RWPE2 (cell line): Measurements from ENCODE around the gene OR51S1.
"Not testable (repeated sequence)": the region's sequence is repeated elsewhere in the genome, so short reads cannot be mapped to it uniquely, and the experiment has no call there.

Experiments used
- ATAC-seq: fragments of 200-7000 bp; cut with Tn5 transposase; 3 replicates; pipeline ENCODE4 v1.9.1; 2021; ENCODE audit warnings: low read depth
- DNase-seq: peaks from one replicate; pipeline ENCODE4 v3.0.0-alpha.2; 2020; ENCODE audit warnings: low spot score
- H3K27ac ChIP-seq: fragments of 450-650 bp; 2 replicates; pipeline ENCODE4 v1.5.1; 2017; ENCODE audit warnings: mild to moderate bottlenecking; ENCODE audit not compliant: poor library complexity, severe bottlenecking
- H3K27me3 ChIP-seq: fragments of 250-450 bp; sonication (Bioruptor Pico); 2 replicates; pipeline ENCODE4 v1.5.1; 2021; ENCODE audit warnings: mild to moderate bottlenecking, moderate library complexity; ENCODE audit not compliant: insufficient read depth, poor library complexity, severe bottlenecking
- H3K36me3 ChIP-seq: fragments of 250-450 bp; sonication (Bioruptor Pico); 2 replicates; pipeline ENCODE4 v1.5.1; 2020; ENCODE audit warnings: low read depth, mild to moderate bottlenecking, moderate library complexity
- H3K4me1 ChIP-seq: fragments of 250-450 bp; sonication (Bioruptor Pico); 2 replicates; pipeline ENCODE4 v1.5.1; 2021; ENCODE audit warnings: mild to moderate bottlenecking, moderate library complexity; ENCODE audit not compliant: insufficient read depth, poor library complexity, severe bottlenecking
- H3K4me3 ChIP-seq: fragments of 250-450 bp; sonication (Bioruptor Pico); 2 replicates; pipeline ENCODE4 v1.5.1; 2021; ENCODE audit warnings: mild to moderate bottlenecking, moderate library complexity; ENCODE audit not compliant: severe bottlenecking
- H3K9me3 ChIP-seq: fragments of 250-450 bp; sonication (Bioruptor Pico); 2 replicates; pipeline ENCODE4 v1.5.1; 2021; ENCODE audit warnings: mild to moderate bottlenecking, moderate library complexity; ENCODE audit not compliant: severe bottlenecking
- CTCF ChIP-seq: fragments of 450-650 bp; IDR thresholded peaks from one replicate; pipeline ENCODE4 v1.5.1; 2017; ENCODE audit warnings: mild to moderate bottlenecking, moderate library complexity; ENCODE audit not compliant: poor library complexity, severe bottlenecking

The OR51S1 gene

DNA sequence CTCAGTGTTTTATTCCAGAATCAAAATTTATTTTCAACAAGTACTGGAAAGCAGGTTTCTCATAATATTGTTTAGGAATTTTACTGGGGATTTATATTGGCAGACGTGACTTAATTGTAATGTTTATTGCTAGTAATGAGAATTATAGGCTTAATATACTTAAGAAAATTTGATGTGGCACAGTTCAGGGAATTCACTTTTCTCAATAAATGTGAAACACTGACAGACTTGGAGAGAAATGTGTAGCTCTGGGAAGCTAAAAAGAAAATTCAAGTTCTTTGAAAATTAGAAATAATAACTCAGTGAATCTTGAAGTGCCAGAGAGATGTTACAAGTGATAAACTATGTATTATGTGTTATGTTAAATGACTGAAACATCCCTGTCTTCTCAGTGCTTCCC lies 28.0 kb downstream of the OR51S1 start, which contains the start of gene OR51F2:
Gene OR51F2 (plus strand): TSS at position 301 of the 400 bp plus-strand sequence. CDS start 101 bp downstream, outside the sequence.
- TF ChIP-seq CTCF, result no peak
- Histone ChIP-seq H3K4me1 (no peaks in the 10 kb centered on the region), H3K4me3 (no peak within 1 kb of the TSS), H3K27me3 (no peaks in the 10 kb centered on the region), H3K36me3 (no peaks in the 10 kb centered on the region), H3K9me3 (no peaks in the 10 kb centered on the region), H3K27ac (no peak within 1 kb of the TSS)
- no peak for DNase-seq
- no peak for ATAC-seq

DNA sequence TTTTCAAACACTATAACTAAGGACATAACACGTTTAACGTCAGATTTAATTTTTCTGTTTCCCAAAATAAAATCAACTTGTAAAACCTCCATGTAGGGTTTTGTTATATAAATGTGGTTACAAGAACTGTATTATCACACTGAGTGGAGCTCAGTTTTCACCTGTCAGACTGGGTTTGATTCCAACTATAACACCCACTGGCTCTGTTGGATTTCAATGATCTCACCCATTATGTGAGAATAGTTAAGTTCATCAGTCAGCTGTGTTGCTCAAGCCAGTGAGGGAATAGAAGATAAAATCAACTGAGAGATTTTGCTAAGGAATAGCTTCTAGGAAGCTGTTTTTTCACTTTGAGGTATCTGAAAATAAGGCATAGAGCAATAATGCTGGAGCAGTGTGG lies 39.8 kb downstream of the OR51S1 start:
- no peak overlapping the region for H3K4me3 ChIP-seq
- H3K27me3 ChIP-seq, result no peaks in the 10 kb centered on the region
- DNase-seq, result no peak
- no peaks in the 10 kb centered on the region for H3K36me3 ChIP-seq
- H3K27ac ChIP-seq, result no peak overlapping the region
- H3K4me1 ChIP-seq, result no peaks in the 10 kb centered on the region
- no peaks in the 10 kb centered on the region for H3K9me3 ChIP-seq
- ATAC-seq, result no peak
- TF ChIP-seq CTCF, result no peak

GRCh38 chr11:4808476-4808875 lies 40.5 kb downstream of the OR51S1 start:
- Histone ChIP-seq H3K27me3 (no peaks in the 10 kb centered on the region), H3K27ac (no peak overlapping the region), H3K9me3 (no peaks in the 10 kb centered on the region), H3K36me3 (no peaks in the 10 kb centered on the region), H3K4me1 (no peaks in the 10 kb centered on the region), H3K4me3 (no peak overlapping the region)
- DNase-seq (no peak), ATAC-seq (no peak)
- TF ChIP-seq CTCF, result no peak

DNA sequence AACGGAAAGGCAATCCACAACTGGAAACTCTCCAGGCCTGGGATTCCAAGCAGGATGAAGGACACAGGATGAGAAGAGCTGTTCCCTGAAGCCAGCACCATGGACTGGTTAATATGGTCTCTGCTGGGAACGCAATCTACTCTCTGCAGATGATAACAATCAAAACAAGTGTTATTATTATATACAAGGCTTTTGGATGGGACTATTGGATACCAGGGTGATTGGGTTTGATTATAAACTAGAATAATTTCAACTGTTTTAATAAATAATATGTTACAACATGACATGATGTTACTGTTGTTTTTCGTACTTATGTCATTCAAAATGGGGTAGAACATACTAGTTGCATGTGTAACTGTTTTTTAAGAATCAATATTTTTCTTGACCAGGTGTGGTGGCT lies 44.7 kb downstream of the OR51S1 start, which contains the start of gene OR52R1:
Gene OR52R1 (minus strand): TSS at position 101 of the 400 bp plus-strand sequence. CDS start 0 bp downstream, at position 101.
- Histone ChIP-seq H3K4me1 (no peaks in the 10 kb centered on the region), H3K27me3 (no peaks in the 10 kb centered on the region), H3K36me3 (no peaks in the 10 kb centered on the region), H3K27ac (no peak within 1 kb of the TSS), H3K4me3 (no peak within 1 kb of the TSS), H3K9me3 (no peaks in the 10 kb centered on the region)
- no peak for ATAC-seq
- no peak for DNase-seq
- TF ChIP-seq CTCF, result no peak

DNA sequence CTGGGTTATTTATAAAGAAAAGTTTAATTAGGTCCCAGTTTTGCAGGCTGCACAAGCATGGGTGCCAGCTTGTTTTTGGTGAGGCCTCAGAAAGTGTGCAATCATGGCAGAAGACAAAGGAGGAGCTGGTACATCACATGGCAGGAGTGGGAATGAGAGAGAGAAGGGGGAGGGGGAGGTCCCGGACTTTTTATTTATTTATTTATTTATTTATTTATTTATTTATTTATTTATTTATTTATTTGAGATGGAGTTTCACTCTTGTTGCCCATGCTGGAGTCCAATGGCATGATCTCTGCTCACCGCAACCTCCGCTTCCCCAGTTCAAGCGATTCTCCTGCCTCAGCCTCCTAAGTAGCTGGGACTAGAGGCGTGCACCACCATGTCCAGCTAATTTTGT lies 47.7 kb downstream of the OR51S1 start:
- not testable (repeated sequence) for H3K36me3 ChIP-seq

More for the DNA sequence above, 47.7 kb downstream of the OR51S1 start:
- not testable (repeated sequence) for H3K27me3 ChIP-seq, ATAC-seq, H3K4me1 ChIP-seq, H3K9me3 ChIP-seq, H3K4me3 ChIP-seq, H3K27ac ChIP-seq, DNase-seq
